NCI-H2171 treated with DMSO at 0.1 percent for 48 hours (cell line): ENCODE results near the gene NR1H4.
"Not testable (repeated sequence)": the region's sequence is repeated elsewhere in the genome, so short reads cannot be mapped to it uniquely, and the experiment has no call there.

Experiments used
- DNase-seq: peaks from one replicate; lab custom pipeline; 2025; lab: John Stamatoyannopoulos, UW

Gene NR1H4

GRCh38 chr12:100572184-100572583 lies 98.5 kb downstream of the NR1H4 start:
- no peak for DNase-seq

- DNase-seq = peak; percentile 84
Measured at GRCh38 chr12:100573292-100574186, 99.9 kb downstream of the NR1H4 start, which contains the start of gene GAS2L3. Gene GAS2L3 (plus strand): TSS chr12:100573684. CDS start chr12:100594905, 21,221 bp downstream.

GRCh38 chr12:100574187-100575074 lies 100.8 kb downstream of the NR1H4 start:
- DNase-seq = peak; percentile 65

DNA sequence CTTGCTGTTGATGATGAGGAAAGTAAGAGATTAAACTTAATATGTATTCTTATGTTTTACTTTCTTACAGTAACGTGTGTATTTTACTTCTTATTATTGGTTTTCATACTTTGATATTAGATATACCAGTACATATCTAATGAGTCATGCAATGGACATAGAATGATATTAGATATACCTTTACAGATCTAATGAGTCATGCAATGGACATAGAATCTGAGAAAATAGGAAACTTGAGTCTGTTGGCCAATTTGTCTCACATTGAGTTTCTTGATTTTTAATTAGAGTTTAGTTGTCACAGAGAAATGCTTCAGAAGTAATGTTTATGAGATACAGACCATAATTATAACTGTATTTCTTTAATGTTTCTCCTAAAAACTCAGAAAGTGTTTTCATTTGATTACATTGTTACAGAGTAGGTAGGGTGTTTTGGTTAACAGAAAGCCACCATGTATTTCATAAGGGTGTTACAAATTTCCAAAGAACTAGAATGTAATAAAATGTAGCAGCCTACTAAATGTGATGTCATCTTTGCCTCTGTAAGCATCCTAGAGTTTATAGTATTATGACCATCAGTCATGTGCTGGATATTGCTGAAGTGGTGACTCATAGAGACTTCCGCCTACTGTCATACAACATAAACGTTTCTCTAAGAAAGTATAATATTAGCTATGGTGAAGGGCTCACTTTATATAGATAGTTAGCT lies 102.8 kb downstream of the NR1H4 start:
- no peak for DNase-seq

- no peak for DNase-seq
Measured at GRCh38 chr12:100578923-100579322, 105.3 kb downstream of the NR1H4 start.

DNA sequence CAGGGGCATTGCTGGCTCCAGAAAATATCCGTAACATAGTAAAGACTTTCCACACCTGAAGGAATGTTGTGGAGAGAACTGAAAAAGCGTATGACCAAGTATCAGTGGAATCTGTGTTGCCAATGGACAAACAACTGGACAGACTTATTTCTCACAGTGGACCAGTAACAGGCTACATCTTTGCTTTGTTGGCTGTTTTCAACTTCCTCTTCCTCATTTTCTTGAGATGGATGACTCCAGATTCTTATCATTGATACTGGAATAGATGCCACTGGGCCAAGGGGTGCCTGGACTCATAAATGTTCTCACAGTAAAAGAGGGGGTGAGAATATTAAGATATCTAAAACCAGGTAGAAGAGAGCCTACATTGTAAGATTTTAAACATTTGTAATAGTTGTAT lies 106.2 kb downstream of the NR1H4 start:
- DNase-seq = no peak

- DNase-seq = no peak
Measured at GRCh38 chr12:100584256-100584655, 110.6 kb downstream of the NR1H4 start.

- no peak for DNase-seq
Measured at GRCh38 chr12:100591979-100592378, 118.3 kb downstream of the NR1H4 start.

- DNase-seq = peak; percentile 3
Measured at GRCh38 chr12:100593490-100593889, 119.8 kb downstream of the NR1H4 start.

DNA sequence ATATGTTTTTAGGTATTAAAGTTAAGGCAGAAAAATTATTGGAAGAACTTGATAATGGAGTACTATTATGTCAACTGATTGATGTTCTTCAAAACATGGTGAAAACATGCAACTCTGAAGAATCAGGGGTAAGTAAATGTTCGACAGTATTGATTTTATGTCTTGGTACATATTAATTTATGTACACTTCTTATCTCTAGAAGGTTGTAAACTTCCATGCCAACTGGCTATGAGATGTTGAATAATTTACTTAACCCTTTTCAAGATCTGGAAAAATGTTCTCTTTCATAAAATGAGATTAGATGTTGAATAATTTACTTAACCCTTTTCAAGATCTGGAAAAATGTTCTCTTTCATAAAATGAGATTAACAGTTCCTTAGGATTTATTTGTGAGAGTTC lies 128.0 kb downstream of the NR1H4 start:
- no peak for DNase-seq

DNA sequence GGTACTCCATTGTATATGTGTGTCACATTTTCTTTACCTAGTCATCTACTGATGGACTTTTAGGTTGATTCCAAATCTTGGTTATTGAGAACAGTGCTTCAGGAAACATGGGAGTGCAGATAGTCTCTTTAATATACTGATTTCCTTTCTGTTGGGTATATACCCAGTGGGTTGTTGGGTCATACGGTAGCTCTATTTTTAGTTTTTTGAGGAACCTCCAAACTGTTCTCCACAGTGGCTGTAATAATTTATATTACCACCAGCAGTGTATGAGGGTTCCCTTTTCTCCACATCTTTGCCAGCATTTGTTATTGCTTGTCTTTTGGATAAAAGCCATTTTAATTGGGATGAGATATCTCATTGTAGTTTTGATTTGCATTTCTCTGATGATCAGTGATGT lies 129.3 kb downstream of the NR1H4 start:
- DNase-seq = not testable (repeated sequence)

- no peak for DNase-seq
Measured at GRCh38 chr12:100608776-100609175, 135.1 kb downstream of the NR1H4 start.

- DNase-seq = no peak
Measured at GRCh38 chr12:100610666-100611430, 137.2 kb downstream of the NR1H4 start.

GRCh38 chr12:100612606-100613005 lies 138.9 kb downstream of the NR1H4 start:
- no peak for DNase-seq
